ENCODE data around the gene KY.

The KY gene

DNA sequence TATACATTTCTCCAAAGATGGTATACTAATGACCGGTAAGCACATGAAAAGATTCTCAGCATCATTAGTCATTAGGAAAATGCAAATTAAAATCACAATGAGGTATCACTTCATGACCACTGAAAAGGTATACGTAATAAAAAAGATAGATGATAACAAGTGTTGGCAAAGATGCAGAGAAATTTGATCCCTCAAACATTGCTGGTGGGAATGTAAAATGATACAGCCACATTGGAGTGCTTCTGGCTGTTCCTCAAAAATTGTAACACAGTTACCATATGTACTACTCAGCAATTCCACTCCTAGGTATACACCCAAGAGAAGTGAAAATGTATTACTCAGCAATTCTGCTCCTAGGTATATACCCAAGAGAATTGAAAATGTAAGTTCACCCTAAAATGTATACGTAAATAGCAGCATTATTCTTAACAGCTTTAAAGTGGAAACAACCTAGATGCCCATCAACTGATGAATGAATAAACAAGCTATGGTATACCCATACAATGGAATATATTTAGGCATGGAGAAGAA, 25.0 kb upstream of the KY start:
- no peak for DNase-seq (ENCODE audit: low read depth in 4 of 4, low spot score in 1 of 4)

DNA sequence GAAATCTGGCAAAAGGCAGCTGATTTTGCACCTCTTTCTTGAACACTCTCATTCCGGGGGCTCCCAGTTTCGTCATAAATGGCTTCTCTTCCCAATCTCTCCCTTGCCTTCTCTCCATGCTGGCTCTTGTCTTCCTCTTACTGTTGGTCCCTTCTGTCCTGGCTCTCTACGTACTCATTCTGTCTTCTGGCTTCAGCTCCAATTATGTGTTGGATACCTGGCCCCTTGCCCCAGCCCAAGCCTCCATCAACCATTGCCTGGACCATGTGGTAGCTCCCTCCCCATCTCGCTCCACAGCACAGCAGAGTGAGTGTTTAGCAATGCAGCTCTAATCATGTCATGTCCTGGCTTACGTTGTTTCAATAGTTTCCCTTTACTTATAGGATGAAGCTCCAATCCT, 21.7 kb upstream of the KY start:
- DNase-seq (ENCODE audit: low read depth in 4 of 4, low spot score in 1 of 4): no peak

DNA sequence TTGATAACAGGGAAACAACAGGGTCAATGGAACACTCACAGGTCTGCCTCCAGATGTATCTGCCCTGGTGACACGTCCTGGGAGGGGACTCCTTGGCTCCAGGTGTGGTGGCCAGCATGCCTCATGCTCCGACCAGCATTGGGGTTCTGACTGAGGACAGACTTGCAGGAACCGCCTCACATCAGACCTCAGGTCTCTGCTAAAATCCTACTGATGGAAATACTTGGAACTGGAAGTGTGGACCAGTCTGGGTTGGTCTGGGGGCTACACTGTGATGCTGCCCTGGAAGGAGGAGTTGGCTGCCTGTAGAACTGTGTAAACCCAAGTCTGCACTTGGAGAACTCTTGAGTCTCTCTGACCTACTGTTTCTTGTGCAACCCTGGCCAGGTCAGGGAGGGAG, 17.1 kb upstream of the KY start:
- no peak for DNase-seq (ENCODE audit: low read depth in 4 of 4, low spot score in 1 of 4)

DNA sequence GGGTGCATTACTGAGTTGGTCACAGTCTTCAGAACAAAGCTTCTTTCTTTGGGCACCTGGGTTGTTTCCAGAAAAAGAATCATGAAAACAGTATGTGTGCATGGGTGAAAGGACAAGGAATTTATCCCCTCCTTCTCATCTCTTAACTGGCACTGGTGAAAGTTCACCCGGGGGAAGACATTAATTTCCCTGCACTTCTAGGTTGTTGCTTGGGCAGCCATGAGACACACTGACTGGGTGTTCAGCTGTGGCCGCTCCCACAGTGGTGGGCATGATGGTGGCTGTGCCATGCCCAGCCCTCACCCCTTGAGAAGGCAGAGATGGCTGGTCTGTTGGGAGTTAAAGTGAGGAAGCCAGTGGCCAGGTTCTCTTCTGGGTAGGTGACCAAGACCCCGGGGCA, 16.6 kb upstream of the KY start:
- DNase-seq (ENCODE audit: low read depth in 4 of 4, low spot score in 1 of 4): no peak

DNA sequence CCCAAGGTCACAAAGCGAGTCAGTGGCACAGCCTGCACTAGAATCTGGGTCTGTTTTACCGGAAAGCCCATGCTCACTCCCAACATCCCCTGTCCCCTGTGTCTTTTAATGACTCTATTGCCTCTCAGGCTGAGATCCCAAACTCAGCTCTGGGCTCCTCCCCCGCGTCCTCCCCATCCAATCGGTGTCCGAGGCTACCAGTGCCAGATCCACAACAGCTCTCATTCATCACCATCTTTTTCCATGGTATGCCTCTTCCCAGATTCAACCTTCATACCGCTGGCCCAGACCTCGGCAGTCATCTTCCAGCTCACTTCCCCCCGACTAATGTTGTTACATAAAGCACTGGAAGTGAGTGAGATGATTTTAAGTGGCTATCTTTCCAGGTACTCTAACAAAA, 16.1 kb upstream of the KY start:
- DNase-seq (ENCODE audit: low read depth in 4 of 4, low spot score in 1 of 4): no peak

DNA sequence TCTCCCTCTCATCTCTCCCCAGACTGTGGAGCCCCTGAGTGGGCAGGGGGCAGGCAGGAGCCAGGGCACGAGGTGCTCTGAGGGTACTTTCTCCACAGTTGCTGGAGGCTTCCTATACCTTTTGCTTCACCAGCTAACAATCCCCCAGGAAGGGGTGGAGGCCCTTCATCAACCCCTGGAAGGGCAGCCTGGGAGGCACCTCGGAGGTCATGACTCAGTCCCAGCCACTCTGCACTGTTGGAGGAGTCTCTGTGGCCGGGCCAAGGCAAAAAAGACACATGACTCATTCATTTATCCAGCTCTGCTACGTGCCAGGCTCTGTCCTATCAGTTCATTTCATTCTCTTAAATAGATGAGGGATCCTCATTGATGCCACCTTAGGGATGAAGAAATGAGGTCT, 15.6 kb upstream of the KY start:
- no peak for DNase-seq (ENCODE audit: low read depth in 4 of 4, low spot score in 1 of 4)

DNA sequence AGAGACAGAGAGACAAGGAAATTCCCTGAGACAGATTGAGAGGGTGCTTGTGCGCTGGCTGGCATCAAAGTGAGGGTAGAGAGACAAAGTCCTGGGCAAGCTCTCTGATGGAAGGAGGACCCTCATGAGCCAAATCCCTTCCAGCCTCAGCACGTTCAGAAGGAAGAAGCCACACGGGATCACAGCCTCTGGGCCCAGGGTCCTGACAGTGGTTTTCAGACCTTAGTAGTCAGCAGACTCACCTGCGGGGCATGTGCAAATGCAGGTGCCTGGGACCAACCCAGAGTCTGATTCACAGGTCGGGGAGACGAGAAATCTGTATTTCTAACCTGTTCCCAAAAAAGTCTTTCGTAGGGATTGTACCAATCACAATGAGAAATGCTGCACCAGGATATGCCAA, 15.2 kb upstream of the KY start:
- no peak for DNase-seq (ENCODE audit: low read depth in 4 of 4, low spot score in 1 of 4)

DNA sequence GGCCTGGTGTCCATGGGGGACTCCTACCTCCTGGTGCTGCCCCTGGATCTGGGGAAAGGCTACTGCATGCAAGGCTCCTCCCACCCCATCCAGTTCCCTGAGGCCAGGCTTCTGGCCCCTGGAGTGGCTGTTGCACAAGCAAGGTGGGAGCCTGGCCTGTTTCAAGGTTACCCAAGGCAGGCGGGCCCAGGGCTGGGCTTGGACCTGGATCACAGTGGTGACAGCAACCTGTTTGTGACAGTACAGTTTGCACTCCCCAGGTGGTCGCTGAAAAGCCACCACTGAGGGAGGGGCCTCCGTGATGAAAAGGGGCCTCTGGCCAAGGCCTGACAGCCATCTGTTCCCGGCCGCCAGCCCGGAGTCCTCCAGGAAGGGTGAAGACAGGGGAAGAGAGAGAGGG, 14.4 kb upstream of the KY start:
- DNase-seq (ENCODE audit: low read depth in 4 of 4, low spot score in 1 of 4): no peak

DNA sequence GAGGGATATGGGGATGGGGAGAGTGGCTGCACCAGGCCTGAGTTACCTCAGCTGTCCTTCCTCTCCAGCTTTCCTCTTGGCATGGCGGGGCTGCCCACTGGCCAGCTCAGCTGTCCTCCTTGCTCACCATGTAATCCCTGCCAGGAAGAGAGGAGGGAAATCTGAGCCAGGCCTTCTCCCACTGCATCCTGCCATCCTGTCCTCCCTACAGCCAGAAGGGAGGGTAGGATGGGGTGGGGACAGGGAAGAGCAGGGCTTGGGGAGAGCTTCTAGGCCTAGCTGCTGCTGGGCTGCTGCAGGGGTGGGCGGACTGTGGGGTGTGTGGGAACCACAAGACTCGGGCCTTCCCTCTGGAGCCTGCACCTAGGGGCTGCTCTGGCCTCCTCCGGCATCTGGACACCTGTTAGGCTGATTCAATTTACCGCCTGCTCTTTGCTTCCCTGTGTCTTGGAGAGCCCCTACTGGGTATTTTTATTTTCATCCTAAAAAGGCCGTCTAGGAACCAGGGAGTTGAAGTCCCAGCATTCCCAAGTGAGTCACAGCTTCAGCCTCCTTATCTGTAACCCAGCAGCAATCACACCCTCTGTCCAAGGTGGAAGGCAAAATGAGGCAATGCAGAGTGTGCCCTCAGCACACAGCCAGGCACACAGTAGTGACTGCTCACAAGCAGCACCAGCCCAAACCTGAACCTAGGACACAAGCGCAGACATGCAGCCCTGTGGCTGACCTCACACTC, 13.1 kb upstream of the KY start:
- DNase-seq (ENCODE audit: low read depth in 4 of 4, low spot score in 1 of 4): no peak

DNA sequence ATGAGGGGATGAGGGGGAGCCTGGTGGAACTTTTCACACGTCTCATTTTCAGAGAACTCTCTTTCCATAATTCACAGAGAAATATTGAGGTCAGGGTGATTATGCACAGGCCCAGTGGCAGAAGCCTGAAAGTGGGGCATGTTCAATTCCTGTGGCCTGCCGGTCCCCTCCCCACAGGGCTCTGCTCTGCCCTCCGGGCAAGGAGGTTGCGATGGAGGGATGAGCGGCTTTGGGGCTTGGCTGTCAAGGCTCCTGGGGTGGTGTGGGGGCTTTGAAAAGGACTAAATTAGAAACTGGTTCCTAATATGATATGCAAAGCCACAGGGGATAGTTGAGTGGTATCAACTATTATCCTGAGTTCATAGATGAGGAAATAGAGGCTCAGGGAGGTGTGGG, 9.2 kb upstream of the KY start:
- DNase-seq (ENCODE audit: low read depth in 4 of 4, low spot score in 1 of 4): no peak

DNA sequence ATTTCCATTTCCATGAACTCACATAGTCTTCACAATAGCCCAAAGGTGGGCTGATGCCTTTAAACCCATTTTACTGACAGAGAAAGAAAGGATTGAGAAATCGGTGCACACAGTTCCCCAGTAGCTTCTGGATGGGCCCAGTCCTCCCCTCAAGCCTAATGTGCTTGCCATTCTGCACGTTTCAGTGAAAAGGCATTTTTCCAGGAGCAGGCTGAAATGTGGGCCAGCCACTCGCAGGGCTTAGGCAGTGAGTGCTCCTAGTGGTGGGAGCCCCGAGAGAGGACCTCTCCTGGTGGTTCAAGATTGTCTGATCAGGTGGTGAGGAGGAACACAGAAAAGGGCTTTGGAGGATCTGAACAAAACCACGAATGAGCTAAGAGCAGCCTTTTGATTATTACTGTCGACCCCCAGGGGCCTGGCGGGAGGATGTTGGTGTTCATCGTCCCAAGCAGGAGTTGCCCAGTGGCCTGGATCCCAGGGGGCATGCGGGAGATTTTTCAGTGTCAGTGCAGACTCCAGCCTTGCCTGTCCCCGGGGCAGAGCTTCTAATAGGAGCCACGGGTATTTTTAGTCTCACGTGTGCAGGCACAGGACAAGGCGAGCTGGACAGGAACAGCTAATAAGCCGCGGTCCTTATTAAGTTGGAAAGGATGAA, 8.7 kb upstream of the KY start:
- DNase-seq (ENCODE audit: low read depth in 4 of 4, low spot score in 1 of 4): no peak

DNA sequence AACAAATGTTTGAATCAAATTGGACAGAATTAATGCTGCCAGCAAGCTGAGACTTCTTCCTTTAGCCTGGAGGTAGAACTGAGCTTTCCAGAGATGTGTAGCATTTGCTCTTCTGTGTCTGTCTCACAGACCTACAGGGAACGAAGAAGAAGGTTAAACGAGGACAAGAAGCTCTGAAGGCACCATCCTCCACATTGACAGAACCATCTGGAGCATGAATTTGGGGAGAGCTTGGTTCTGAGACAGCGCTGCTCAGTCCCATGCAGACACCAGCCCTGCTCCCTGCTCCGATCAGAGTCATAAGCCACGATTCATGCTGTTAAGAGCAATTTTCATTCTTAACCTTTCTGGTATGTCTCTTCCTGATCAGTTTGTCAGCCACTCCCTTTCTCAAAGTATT, 7.7 kb upstream of the KY start:
- no peak for DNase-seq (ENCODE audit: low read depth in 4 of 4, low spot score in 1 of 4)

DNA sequence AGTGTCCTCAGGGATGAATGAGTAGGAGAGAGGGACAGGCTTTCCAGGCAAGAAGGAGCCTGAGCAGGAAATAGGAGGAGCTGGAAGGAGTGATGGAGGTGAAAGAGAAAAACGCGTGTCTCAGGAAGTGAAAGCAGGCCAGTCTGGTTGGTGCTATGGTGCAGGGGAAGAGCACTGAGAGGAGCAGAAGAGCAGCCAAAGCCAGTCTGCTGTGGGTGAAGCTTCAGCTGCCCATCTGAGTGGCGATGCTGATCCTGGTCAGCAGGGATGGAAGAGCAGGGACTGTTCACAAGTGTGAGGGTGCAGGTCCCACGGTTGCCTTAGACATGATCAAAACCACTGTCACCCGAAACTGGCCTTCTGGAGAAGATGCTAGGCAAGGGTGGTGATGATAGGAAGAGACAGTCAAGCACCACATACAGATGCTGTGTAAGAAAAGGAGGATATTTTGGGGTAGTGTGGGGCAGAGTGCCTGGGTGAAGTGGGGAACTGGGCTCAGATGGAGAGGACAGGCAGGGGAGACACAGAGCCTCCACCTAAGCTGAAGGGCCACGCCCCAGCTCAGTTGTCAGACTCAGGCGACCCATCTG, 5.5 kb upstream of the KY start:
- no peak for DNase-seq (ENCODE audit: low read depth in 4 of 4, low spot score in 1 of 4)

DNA sequence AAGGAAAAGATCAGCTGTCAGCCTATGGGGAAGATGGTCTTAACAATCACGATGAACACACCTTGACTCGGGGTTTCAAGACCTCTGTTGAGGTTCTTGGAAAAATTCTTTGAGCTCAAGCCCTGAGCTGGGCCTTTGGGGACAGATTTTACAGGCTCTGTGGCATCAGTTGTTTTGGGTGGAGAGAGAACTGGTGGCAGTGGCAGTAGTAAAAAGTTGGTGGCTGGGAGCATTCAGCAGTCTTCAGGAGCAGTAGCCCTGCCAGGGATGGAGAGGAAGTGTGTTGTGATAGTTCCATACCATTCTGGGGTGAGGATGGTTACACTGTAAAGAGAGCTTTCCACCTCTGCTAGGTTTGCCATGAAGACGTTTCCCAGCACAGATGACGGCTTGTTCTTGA, 4.9 kb upstream of the KY start:
- DNase-seq (ENCODE audit: low read depth in 4 of 4, low spot score in 1 of 4): no peak

DNA sequence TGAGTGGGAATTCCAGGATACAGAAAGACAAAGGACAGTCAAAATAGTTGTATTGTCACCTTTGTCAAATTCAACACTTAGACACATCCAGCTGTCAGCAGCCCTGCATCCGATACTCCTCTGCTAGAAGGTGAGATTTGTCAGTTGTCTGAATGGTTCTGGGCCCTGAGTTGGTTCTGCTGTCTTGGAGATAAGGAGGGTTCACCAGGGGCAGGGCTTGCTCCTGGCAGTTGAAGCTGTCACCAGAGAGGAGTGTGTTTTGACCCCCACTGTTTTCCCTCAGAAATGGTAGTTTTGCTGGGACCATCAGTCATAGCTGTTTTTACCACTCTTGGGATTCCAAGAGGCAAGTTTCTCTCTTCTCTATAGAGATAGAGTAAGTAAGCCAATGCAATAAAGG, 3.2 kb upstream of the KY start:
- DNase-seq (ENCODE audit: low read depth in 4 of 4, low spot score in 1 of 4): no peak

DNA sequence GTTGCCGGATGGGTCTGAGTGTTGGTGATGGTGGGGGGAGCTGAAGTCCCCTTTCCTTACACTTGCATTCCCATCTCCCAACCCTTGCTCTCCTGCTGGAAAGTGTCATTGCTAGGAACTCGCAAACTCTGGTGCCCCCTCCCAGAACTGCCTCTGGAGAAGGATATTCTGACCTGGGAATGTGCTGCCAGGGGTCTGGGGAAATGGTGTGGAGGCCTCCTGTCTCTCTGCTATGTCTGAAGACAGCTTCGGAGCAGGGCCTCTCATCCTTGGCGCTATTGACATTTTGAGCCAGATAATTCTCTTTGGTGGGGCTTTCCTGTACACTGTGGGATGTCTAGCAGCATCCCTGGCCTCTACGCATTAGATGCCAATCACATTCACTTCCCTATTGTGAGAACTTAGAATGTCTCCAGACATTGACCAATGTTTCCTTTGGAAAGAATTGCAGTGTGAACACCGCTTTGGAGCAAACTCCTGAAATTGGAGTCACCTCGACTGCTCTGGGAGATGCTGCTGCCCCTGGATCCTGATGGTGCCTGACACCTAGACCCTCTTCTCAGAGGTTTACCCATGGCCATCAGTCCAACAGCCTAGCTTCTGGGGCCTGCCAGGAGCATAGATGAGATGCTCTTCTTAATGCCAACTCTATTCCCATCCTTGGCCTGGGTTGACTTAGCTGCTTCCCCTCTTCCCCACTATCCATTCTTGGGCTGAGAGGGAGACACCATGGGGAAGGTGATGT, 2.2 kb upstream of the KY start:
- no peak for DNase-seq (ENCODE audit: low read depth in 4 of 4, low spot score in 1 of 4)

DNA sequence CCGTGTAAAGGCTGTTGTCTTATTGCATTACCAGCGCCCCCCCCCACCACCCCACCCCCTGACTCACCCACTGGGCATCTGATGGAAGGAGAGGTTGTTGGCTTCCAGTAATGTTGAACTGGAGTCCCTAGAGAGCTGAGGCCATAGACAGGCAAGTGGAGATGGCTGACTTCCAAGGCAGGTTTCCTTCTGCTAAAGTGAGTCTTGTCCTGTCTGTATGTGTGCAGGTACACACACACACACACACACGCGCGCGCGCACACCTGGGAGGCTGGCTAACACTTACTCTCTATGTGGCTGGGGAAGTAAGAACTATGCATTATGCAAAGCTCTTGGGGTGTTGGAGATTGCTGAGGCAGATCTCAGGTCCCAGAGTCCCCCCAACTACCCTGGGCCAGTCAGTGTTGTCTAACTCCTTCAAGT, 1.6 kb upstream of the KY start:
- DNase-seq (ENCODE audit: low read depth in 4 of 4, low spot score in 1 of 4): no peak

DNA sequence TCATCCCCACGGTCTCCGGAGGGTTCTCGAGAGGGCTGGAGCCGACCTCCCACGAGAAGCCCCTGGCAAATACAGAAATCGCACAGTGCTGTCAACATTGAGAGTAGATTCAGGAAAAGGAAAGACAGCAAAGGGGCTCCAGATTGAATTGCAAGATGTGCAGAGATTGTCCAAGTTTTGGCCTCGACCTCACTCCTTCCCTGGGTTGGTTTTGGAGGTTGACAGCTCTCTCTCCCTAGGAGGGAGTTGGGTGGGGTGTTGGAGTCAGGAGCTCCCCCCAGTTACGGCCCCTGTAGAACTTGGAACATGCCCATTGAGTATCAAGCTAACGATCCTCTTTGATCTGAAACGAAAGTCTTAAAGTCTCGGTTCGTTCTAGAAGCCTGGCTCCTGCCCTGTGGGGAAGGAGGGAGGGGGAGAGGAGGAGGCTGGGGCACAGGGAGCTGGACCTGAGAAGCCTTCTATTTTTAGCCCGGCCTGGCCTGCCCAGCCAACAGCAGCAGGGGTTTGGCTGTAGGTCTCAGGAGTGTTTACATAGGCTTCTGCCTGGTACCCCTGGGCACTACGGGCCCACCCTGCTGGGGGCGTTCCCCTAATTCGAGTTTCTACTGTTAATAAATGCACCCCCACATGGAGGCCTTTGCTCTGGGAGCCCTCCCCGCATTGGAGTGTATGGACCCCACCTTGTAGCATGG, 672 bp upstream of the KY start:
- no peak for DNase-seq (ENCODE audit: low read depth in 4 of 4, low spot score in 1 of 4)

DNA sequence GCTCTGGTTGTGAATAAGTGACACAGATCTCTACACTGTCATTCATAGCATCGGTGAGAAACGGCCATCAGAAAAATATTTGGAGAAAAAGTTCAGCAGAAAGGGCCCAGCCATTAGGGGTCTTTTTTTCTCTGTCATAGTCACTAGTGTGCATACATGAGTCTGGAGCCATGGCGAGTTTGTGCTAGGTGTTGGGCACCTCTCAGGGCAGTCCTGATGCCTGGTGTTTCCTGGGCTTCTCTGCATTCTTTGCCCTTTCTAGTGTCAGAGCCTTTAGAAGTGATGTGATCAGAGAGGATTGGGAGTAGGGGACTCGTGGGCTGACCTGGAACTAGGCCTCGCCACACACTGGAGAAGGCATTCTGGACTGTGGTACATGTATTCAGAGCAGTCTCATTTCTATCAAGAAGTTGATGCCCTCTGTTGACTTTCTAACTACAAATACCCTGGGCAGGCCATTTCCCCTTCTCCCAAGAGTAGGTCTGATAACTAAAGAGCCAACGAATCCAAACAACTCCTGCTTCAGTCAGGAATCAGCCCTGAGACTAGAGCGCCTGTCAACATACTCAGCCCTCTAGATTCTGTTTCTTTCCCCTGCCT, 1.6 kb downstream of the KY start:
- DNase-seq (ENCODE audit: low read depth in 4 of 4, low spot score in 1 of 4): no peak

DNA sequence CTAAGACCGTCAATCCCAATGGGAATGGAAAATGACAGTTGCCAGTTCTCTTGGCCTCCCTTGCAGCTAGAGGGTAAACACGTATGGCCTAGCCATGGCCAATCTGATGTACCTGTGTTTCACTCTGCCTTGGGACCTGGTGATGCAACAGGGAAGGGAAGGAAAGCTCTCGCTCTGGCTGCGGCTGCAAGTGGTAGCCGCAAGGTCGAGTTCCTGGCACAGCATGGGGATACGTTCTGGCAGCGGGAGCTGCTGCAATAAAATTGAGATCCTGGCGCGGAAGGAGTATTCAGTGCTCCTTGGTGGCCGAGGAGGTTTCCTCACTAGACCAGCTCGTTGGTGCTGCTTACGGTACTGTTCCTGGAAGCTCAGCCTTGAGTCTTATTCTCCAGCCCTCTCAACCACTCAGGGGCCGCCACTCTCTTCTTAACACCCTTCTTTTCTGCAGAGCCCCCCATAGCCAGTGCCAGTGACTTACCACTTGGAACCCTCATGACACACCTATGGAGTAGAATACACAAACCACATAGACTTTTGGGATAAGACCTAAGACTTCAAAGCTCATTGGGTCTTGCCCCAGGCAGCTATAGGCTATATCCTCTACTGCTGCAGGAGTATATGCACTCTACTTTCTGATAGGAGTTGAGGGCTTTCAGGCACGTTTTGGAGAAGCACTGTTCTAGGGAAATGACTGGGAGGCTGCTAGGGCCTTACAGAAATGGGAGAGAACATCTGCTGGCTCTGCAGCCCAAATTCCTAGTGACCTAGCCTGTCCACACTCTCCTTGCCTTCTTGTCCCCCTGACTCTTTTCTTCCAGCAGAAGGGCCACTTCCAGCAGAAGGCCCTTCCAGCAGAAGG, 2.7 kb downstream of the KY start:
- no peak for DNase-seq (ENCODE audit: low read depth in 4 of 4, low spot score in 1 of 4)

Measured in stimulated activated CD4-positive, alpha-beta T cell treated with anti-CD3 and anti-CD28 coated beads, Interleukin-1b, Interleukin-23, amount 100 ng/mL, for 24 hours (primary cell).